GM21515 (cell line): ENCODE data around the gene HS2ST1.
"Not testable (repeated sequence)": the region's sequence is repeated elsewhere in the genome, so short reads cannot be mapped to it uniquely, and the experiment has no call there.

Experiments used
- ATAC-seq: cut with Tn5 transposase; IDR thresholded peaks from one replicate; pipeline ENCODE4 v1.9.1; 2021; ENCODE audit not compliant: unreplicated experiment

The HS2ST1 gene

GRCh38 chr1:86965012-86965826 lies 50.8 kb downstream of the HS2ST1 start:
- no peak for ATAC-seq

- ATAC-seq, result peak; percentile 56
Observed at GRCh38 chr1:86965827-86966182, 51.4 kb downstream of the HS2ST1 start.

GRCh38 chr1:86970938-86971337 lies 56.5 kb downstream of the HS2ST1 start:
- ATAC-seq, result no peak

DNA sequence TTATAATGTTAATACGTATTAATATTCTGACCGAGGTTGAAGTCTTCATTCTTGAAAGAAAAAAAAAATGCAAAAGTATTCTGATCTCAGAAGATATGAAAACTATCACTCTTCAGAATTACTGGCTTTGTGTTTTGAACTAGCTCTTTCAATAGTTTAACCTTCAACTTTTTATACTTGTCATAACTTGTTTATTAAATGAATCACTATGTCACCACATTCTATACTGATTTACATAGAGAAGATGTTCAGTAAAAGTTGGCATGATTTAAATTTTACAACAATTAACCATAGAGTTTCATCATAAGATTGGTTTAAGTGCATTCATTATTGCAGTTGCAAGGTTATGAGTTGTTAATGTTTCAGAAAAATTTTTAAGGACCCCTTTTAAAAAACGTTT lies 57.3 kb downstream of the HS2ST1 start:
- ATAC-seq, result no peak

GRCh38 chr1:86972262-86972661 lies 57.8 kb downstream of the HS2ST1 start:
- ATAC-seq, result no peak

DNA sequence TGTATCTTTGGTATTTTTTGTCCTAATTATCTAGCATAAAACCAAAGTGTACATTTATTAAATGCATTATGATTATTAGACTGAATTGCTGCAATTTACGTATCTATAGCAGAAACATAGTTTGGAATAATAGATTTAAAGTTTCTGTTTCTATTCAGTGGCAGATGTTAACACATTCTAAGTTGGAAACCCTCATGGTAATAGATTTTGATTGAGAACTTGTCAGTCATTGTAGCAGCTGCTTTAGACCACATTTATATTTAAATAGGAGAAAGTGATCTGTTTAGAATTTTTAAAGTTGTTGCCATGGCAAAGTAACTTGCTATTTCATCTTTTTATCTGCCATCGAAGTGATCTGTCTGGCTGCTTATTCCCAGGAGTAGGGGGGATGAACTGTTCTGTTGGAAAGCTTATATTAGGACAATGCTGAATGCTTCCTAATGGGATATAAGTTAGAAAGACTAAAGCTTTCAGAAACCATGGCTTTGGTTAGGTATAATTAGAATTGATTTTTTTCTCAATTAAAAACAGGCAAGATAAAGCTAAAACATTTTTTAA lies 61.6 kb downstream of the HS2ST1 start:
- no peak for ATAC-seq

GRCh38 chr1:86976664-86977063 lies 62.2 kb downstream of the HS2ST1 start:
- no peak for ATAC-seq

DNA sequence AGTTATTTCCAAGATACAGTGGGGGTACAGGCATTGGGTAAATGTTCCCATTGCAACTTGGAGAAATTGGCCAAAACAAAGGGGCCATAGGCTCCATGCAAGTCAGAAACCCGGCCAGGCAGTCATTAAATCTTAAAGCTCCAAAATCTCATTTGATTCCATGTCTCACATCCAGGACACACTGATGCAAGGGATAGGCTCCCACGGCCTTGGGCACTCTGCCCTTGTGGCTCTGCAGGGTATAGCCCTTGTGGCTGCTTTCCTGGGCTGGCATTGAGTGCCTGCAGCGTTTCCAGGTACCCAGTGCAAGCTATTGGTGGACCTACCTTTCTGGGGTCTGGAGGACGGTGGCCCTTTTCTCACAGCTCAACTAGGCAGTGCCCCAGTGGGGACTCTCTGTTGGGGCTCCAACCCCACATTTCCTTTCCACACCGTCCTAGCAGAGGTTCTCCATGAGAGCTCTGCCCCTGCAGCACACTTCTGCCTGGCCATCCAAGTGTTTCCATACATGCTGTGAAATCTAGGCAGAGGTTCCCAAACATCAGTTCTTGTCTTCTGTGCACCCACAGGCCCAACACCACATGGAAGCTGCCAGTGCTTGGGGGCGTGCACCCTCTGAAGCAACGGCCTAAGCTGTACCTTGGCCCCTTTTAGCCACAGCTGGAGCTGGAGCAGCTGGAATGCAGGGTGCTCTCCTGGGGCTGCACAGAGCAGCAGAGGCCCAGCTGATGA lies 67.2 kb downstream of the HS2ST1 start:
- no peak for ATAC-seq

DNA sequence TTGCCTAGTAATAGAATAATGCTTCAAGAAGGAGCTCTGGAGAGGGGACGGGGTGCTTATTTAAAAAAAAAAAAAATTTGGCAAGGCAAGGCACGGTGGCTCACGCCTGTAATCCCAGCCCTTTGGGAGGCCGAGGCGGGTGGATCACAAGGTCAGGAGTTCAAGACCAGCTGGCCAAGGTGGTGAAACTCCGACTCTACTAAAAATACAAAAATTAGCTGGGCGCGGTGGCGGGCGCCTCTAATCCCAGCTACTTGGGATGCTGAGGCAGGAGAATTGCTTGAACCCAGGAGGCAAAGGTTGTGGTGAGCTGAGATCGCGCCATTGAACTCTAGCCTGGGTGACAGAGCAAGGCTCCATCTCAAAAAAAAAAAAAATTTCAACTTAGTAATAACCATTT lies 69.2 kb downstream of the HS2ST1 start:
- not testable (repeated sequence) for ATAC-seq

DNA sequence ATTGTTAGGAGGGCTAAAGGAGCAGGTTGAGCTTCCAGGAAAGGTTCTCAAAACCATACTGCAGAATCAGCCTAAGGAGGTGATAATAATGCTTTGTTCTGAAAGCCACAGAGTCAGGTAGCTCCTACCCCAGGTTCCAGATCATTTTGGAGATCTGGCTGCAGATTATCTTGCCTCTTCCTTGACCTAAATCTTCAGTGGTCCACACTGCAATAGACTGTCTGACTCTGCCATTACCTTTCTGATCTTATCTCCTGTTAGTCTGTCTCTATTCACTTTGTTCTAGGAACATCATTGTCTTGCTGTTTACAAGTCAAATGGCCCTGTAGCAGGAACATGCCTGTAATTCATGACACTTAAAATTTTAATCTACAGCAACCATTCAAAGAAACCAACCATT lies 73.0 kb downstream of the HS2ST1 start:
- ATAC-seq, result no peak

GRCh38 chr1:86988835-86989234 lies 74.4 kb downstream of the HS2ST1 start:
- ATAC-seq, result no peak

GRCh38 chr1:86989690-86990089 lies 75.3 kb downstream of the HS2ST1 start:
- not testable (repeated sequence) for ATAC-seq

DNA sequence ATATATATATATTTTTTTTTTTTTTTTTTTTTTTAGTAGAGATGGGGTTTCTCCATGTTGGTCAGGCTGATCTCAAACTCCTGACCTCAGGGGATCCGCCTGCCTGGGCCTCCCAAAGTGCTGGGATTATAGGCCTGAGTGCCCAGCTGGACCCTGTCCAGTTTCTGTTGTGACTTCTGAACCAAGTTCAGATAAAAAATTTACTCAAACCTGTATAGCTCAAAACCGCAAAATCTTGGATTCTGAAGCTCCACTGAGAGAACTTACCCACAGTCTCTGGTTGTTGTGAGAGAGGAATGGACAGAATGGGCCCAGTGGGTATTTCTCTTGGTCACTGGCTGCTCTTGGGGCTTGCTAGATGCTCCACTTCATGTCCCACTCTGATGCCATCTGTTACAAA lies 76.4 kb downstream of the HS2ST1 start:
- no peak for ATAC-seq

DNA sequence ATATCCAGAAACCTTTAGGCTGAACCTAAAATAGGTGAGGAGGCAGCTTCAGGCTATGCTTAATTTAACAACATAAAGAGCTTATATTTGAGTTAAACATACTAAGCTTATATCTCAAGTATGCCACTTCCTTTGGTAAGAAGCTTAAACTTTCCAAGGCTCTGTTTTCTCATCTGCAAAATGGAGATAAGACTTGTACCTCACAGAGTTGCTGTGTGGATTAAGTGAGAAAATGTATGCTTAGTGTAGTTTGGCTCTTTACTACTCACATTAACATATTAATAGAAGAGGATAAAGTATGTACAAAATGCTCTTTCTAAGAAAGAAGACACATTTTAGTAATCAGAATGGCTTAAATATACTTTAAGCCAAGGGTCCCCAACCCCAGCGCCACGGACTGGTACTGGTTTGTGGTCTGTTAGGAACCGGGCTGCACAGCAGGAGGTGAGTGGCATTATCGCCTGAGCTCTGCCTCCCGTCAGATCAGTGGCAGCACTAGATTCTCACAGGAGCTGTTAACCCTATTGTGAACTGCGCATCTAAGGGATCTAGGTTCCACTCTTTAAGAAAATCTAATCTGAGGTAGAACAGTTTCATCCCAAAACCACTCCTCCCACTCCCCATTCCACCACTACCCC lies 77.2 kb downstream of the HS2ST1 start:
- ATAC-seq, result no peak

GRCh38 chr1:86992861-86993260 lies 78.4 kb downstream of the HS2ST1 start:
- ATAC-seq, result no peak

DNA sequence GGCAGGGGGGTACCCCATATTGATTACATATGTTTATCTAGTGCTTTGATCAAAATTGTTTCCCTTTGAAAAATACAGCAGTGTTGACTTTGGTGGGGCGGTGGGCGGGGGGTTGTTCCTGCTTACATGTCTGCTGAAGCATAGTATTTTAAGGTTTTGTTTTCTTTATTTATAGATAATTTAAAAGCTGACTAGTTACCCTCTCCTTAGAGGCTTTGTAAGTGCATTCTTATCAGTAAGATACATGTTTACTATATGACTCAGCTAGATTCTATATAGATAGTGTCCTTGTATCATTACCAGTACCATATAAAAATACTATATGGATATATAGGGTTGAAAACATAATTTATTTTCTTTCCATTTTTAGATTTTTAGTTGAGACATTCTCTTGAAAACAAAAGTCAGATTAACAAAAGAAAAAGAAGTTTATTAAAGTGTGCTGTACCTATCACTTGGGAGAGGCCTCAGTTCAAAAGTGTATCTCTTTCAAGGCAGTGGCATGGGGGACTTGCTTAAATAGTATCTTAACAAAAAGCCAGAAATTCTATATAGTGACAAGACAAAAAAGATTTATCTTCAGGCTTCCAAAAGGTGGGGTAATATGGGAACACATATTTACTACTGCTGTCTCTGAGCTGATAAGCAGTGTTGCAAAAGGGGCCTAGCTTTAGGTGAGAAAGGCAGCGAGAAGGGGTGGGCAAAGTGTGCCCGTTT lies 79.0 kb downstream of the HS2ST1 start:
- ATAC-seq, result no peak

- ATAC-seq, result no peak
Observed at GRCh38 chr1:86994061-86994460, 79.6 kb downstream of the HS2ST1 start.

DNA sequence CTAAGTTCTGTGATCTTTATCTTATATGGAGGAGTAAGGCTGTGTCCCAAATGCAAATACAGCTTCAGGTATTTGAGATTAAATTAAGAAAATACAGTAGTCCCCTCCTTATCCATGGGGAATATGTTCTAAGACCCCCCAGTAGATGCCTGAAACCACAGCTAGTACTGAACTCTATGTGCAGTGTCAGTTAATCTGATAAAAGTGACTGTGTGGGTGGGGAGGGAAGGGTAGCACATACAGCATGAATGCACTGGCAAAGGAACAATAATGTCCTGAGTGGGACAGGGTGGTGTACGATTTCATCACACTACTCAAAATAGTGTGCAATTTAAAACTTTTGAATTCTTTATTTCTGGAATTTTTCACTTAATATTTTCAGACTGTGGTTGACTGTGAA lies 83.1 kb downstream of the HS2ST1 start:
- ATAC-seq, result no peak

DNA sequence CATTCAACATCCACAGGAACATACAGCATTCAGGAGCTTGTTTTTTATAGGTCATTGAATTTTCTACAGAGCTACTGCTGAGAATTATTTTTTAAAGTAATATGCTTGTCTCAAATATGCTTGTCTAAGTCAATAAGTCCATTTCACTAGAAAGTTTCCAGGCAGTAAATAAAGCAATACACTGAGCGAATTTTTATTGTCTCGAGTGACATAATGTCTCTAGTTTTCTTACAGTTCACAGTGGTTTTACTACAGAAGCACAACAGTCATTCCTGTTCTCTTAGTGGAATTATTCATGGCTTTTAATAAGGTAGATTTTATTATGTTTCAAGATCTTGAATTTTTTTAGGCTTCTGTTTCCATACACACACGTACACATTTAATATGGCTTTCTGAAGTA lies 83.8 kb downstream of the HS2ST1 start:
- ATAC-seq, result no peak

- ATAC-seq, result no peak
Observed at GRCh38 chr1:86998727-86999126, 84.3 kb downstream of the HS2ST1 start.

GRCh38 chr1:87000460-87000859 lies 86.0 kb downstream of the HS2ST1 start:
- no peak for ATAC-seq
